MCF 10A (cell line): ENCODE data around the gene CHST5. TPM values are rescaled to one million over a fixed set of nuclear protein-coding genes. Genes with fewer than 3 reads are reported as not detected.
A peak's percentile ranks its signal among the peaks of the same experiment; 100 is the strongest.

Experiments
- BruUV-seq: library from RNA; stranded (reverse); fragments of 400-500 nt; replicated peaks from 2 replicates; lab custom pipeline; 2021; lab: Mats Ljungman, UMichigan
- CTCF ChIA-PET: fragments of 300-600 bp; sonication (Branson Sonifier 250); formaldehyde crosslinking; extraction: SDS; loops from one replicate; lab custom pipeline; 2021; ENCODE audit warnings: antibody characterized with exemption, inconsistent platforms; lab: Yijun Ruan, JAX
- POLR2A ChIA-PET: fragments of 300-600, 350-650 bp; sonication (Branson Sonifier 250); formaldehyde crosslinking; extraction: SDS; loops from one replicate; lab custom pipeline; 2020; ENCODE audit warnings: antibody characterized with exemption, inconsistent platforms; lab: Yijun Ruan, JAX
- DNase-seq: peaks from one replicate; pipeline ENCODE4 v3.0.0-alpha.2; 2018; ENCODE audit not compliant: unreplicated experiment
- H3K27ac Mint-ChIP-seq: one replicate; pipeline ENCODE4 v1.8.0; 2022; ENCODE audit warnings: mild to moderate bottlenecking, low read depth, mixed read lengths; ENCODE audit not compliant: unreplicated experiment
- H3K27me3 Mint-ChIP-seq: one replicate; pipeline ENCODE4 v1.8.0; 2022; ENCODE audit warnings: mixed read lengths; ENCODE audit not compliant: insufficient read depth, unreplicated experiment
- H3K36me3 Mint-ChIP-seq: one replicate; pipeline ENCODE4 v1.8.0; 2022; ENCODE audit warnings: mild to moderate bottlenecking, moderate library complexity, mixed read lengths; ENCODE audit not compliant: insufficient read depth, unreplicated experiment
- H3K4me1 Mint-ChIP-seq: one replicate; pipeline ENCODE4 v1.8.0; 2022; ENCODE audit warnings: mixed read lengths; ENCODE audit not compliant: insufficient read depth, unreplicated experiment
- H3K4me3 Mint-ChIP-seq: one replicate; pipeline ENCODE4 v1.8.0; 2022; ENCODE audit warnings: mild to moderate bottlenecking, moderate library complexity, mixed read lengths; ENCODE audit not compliant: unreplicated experiment
- H3K9me3 Mint-ChIP-seq: one replicate; pipeline ENCODE4 v1.8.0; 2022; ENCODE audit warnings: mixed read lengths; ENCODE audit not compliant: unreplicated experiment
- CTCF ChIP-seq: fragments of 200-600 bp; IDR thresholded peaks from one replicate; pipeline ENCODE4 v1.8.0; 2022; ENCODE audit warnings: antibody characterized with exemption, mild to moderate bottlenecking; ENCODE audit not compliant: unreplicated experiment
- intact Hi-C: fragments of 100-400 bp; cut with micrococcal nuclease; formaldehyde crosslinking; loops from 2 replicates; pipeline ENCODE4 v1.14.1; 2022
- total RNA-seq: library from RNA; stranded (reverse); gene quantifications from 2 replicates; pipeline ENCODE4 v1.2.3, GENCODE V29; 2022

Gene CHST5
- total RNA-seq, 1 experiment from 2014 or later = not detected

- DNase-seq = no peak
- no peak for TF ChIP-seq CTCF
- H3K4me1 Mint-ChIP-seq = no peaks in the 10 kb centered on the region
- CTCF ChIA-PET = interaction anchor here (0.6 to 1.2 kb wide), 2 partner anchors 56 to 99 kb away, joined by 3 to 5 read pairs; no protein-coding TSS in a partner anchor
- intact Hi-C loops = no loop called here
- POLR2A ChIA-PET = interaction anchor here (1.2 kb wide), 1 partner anchor 18 kb away, joined by 4 read pairs; no protein-coding TSS in a partner anchor
- no peaks in the 10 kb centered on the region for H3K9me3 Mint-ChIP-seq
- H3K4me3 Mint-ChIP-seq = no peak overlapping the region
- no peak overlapping the region for H3K27ac Mint-ChIP-seq
- H3K36me3 Mint-ChIP-seq = peaks cover 83% of the 10 kb centered on the region
- no peaks in the 10 kb centered on the region for H3K27me3 Mint-ChIP-seq
- BruUV-seq = no TSS peak
Measured at GRCh38 chr16:75572864-75573542, 37.1 kb upstream of the CHST5 start.

GRCh38 chr16:75570396-75571065 lies 34.6 kb upstream of the CHST5 start:
- intact Hi-C loops = no loop called here
- peaks cover 62% of the 10 kb centered on the region for H3K36me3 Mint-ChIP-seq
- H3K27ac Mint-ChIP-seq = no peak overlapping the region
- no peaks in the 10 kb centered on the region for H3K27me3 Mint-ChIP-seq
- no peak for TF ChIP-seq CTCF
- no TSS peak for BruUV-seq
- POLR2A ChIA-PET = no interaction called here
- CTCF ChIA-PET = interaction anchor here (0.7 kb wide), 1 partner anchor 105 kb away, joined by 5 read pairs; no protein-coding TSS in a partner anchor
- H3K4me3 Mint-ChIP-seq = no peak overlapping the region
- no peaks in the 10 kb centered on the region for H3K9me3 Mint-ChIP-seq
- peaks cover 7% of the 10 kb centered on the region for H3K4me1 Mint-ChIP-seq
- no peak for DNase-seq

GRCh38 chr16:75567911-75568310 lies 32.0 kb upstream of the CHST5 start:
- Mint-ChIP-seq H3K4me3 (peak overlapping the region; percentile 83), H3K4me1 (peaks cover 7% of the 10 kb centered on the region), H3K36me3 (peaks cover 42% of the 10 kb centered on the region), H3K27me3 (peaks cover 13% of the 10 kb centered on the region), H3K27ac (peak overlapping the region; percentile 63), H3K9me3 (no peaks in the 10 kb centered on the region)
- no peak for DNase-seq
- ChIA-PET CTCF (interaction anchor here (1.0 to 4.0 kb wide), 6 partner anchors 12 to 166 kb away, joined by 3 to 22 read pairs (median 4); partner anchors contain the start of genes TMEM170A and TMEM231), POLR2A (interaction anchor here (0.7 to 5.5 kb wide), 11 partner anchors 10 to 149 kb away, joined by 3 to 116 read pairs (median 3); partner anchors contain the start of genes ADAT1, CFDP1, KARS1 and TERF2IP)
- TF ChIP-seq CTCF = no peak
- no TSS peak for BruUV-seq
- intact Hi-C loops = loop anchor here (5.0 kb wide), 1 partner anchor 54 kb away; the partner anchor contains the start of gene ADAT1
